22Rv1 (cell line): ENCODE results near the gene DOHH.

Experiments
- H3K27ac ChIP-seq: fragments of 450-650 bp; 2 replicates; pipeline ENCODE4 v1.5.1; 2017
- ZFX ChIP-seq: fragments of 450-650 bp; IDR thresholded peaks from 2 replicates; pipeline ENCODE4 v1.6.1; 2017; ENCODE audit warnings: antibody characterized with exemption, borderline replicate concordance
- TF ChIP-seq, protein P1 (sequence below): fragments of 450-650 bp; IDR thresholded peaks from 2 replicates; pipeline ENCODE4 v1.5.1; 2017; ENCODE audit warnings: mild to moderate bottlenecking

DOHH gene

GRCh38 chr19:3497757-3498520, 2.5 kb downstream of the DOHH start:
- no peak for TF ChIP-seq ZFX
- TF ChIP-seq, protein P1, sequence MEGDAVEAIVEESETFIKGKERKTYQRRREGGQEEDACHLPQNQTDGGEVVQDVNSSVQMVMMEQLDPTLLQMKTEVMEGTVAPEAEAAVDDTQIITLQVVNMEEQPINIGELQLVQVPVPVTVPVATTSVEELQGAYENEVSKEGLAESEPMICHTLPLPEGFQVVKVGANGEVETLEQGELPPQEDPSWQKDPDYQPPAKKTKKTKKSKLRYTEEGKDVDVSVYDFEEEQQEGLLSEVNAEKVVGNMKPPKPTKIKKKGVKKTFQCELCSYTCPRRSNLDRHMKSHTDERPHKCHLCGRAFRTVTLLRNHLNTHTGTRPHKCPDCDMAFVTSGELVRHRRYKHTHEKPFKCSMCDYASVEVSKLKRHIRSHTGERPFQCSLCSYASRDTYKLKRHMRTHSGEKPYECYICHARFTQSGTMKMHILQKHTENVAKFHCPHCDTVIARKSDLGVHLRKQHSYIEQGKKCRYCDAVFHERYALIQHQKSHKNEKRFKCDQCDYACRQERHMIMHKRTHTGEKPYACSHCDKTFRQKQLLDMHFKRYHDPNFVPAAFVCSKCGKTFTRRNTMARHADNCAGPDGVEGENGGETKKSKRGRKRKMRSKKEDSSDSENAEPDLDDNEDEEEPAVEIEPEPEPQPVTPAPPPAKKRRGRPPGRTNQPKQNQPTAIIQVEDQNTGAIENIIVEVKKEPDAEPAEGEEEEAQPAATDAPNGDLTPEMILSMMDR = no peak
- H3K27ac ChIP-seq = no peak overlapping the region

DNA sequence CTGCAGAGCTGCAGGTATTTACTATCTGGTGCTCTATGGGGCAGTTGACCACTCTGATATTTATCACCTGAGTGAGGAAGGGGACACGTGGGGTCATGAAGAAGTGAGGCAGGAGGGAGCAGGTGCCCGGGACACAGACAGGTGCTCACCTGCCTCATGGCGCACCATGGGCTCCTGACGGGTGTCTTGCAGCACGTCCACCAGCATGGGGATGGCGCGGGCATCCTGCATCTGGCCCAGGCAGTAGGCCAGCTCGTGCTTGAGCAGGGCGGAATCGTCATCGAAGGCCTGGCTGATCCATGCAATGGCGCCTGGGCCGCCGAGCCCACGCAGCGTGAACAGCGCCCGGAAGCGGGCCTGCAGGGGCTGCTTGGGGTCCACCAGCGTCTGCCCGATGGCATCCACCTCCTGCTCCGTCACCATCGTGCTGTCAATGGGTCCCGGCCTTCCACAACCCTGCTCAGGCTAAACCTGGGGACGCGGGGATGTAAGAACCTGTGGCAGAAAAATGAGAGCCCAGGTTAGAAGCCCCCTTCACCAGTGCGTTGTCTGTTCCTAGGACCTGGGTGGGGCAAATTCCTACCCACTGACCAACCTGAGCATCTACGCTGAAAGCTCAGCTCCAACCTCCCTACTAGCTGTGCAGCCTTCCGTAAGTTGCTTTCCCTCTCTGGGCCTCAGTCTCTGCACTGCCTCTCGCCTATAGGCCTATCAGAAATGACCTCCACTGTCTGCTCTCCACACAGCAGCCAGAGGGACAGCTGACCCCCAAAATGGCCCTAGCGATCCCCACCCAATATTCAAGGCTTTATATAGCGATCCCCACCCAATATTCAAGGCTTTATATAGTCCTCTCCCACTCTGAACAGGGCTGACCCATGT, 3.8 kb downstream of the DOHH start:
- H3K27ac ChIP-seq = no peak overlapping the region
- TF ChIP-seq, protein P1 = no peak
- TF ChIP-seq ZFX = no peak

DNA sequence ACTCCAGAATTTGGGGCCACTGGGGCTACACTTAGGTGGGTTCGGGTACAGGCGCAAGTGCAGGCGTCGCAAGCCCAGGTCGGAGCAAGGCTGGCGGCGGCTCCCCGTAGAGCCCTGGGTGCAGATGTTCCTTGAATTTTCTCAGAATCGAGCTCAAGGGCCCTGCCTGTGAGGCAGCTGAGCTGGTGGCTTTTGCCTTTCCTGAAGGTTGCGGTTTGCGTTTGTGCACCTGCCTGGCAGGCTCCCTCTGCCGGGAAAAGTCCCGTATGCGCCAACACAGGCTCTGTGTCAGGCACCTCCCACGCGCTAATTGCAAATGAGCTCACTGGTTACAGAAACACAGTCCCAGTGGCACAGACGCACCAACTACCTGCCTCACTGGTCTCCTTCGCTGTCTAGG, 5.9 kb downstream of the DOHH start:
- TF ChIP-seq ZFX = no peak
- TF ChIP-seq, protein P1 = no peak
- H3K27ac ChIP-seq = no peak overlapping the region

GRCh38 chr19:3494051-3494450, 6.4 kb downstream of the DOHH start:
- TF ChIP-seq, protein P1 = no peak
- TF ChIP-seq ZFX = no peak
- H3K27ac ChIP-seq = no peak overlapping the region

- H3K27ac ChIP-seq = no peak overlapping the region
- TF ChIP-seq ZFX = no peak
- TF ChIP-seq, protein P1 = no peak
Measured at GRCh38 chr19:3493651-3494050, 6.8 kb downstream of the DOHH start.

GRCh38 chr19:3492919-3493318, 7.6 kb downstream of the DOHH start:
- TF ChIP-seq, protein P1 = no peak
- TF ChIP-seq ZFX = no peak
- H3K27ac ChIP-seq = no peak overlapping the region
